GM23338 (cell line): ENCODE results near the gene NHSL1. TPM values are rescaled to one million over a fixed set of nuclear protein-coding genes. Genes with fewer than 3 reads are reported as not detected.

Experiments
- ATAC-seq: fragments of 200-7000 bp; cut with Tn5 transposase; 3 replicates; pipeline ENCODE4 v1.9.1; 2020
- DNase-seq: peaks from one replicate; pipeline ENCODE4 v3.0.0-alpha.2; 2015; ENCODE audit warnings: low spot score
- H2AFZ ChIP-seq: fragments of 200-600 bp; sonication (generic); 2 replicates; pipeline ENCODE4 v1.8.0; 2016; ENCODE audit warnings: antibody characterized with exemption, mild to moderate bottlenecking, moderate library complexity
- H3F3A ChIP-seq: fragments of 200-600 bp; sonication (generic); replicated peaks from 2 replicates; pipeline ENCODE4 v1.8.0; 2017; ENCODE audit warnings: antibody characterized with exemption, mixed run types, low read depth
- H3K27ac ChIP-seq: fragments of 200-600 bp; sonication (generic); 2 replicates; pipeline ENCODE4 v1.6.1; 2016; ENCODE audit warnings: low read depth
- H3K27me3 ChIP-seq: fragments of 200-600 bp; sonication (generic); 2 replicates; pipeline ENCODE4 v1.8.0; 2016; ENCODE audit warnings: mild to moderate bottlenecking, mixed run types, moderate library complexity; ENCODE audit not compliant: insufficient read depth
- H3K36me3 ChIP-seq: fragments of 200-600 bp; sonication (generic); 2 replicates; pipeline ENCODE4 v1.8.0; 2016; ENCODE audit warnings: mild to moderate bottlenecking; ENCODE audit not compliant: insufficient read depth
- H3K4me1 ChIP-seq: fragments of 200-600 bp; sonication (generic); 2 replicates; pipeline ENCODE4 v1.8.0; 2016; ENCODE audit warnings: mild to moderate bottlenecking, moderate library complexity; ENCODE audit not compliant: insufficient read depth
- H3K4me2 ChIP-seq: fragments of 200-600 bp; sonication (generic); 2 replicates; pipeline ENCODE4 v1.7.1; 2017; ENCODE audit warnings: mixed run types
- H3K4me3 ChIP-seq: fragments of 200-600 bp; sonication (generic); 2 replicates; pipeline ENCODE4 v1.6.1; 2016; ENCODE audit warnings: mixed run types
- H3K79me2 ChIP-seq: fragments of 200-600 bp; sonication (generic); replicated peaks from 2 replicates; pipeline ENCODE4 v1.8.0; 2017; ENCODE audit warnings: mild to moderate bottlenecking; ENCODE audit not compliant: insufficient read depth
- H3K9me2 ChIP-seq: fragments of 200-600 bp; sonication (generic); 2 replicates; pipeline ENCODE4 v1.8.0; 2017; ENCODE audit not compliant: insufficient read depth
- H4K20me1 ChIP-seq: fragments of 200-600 bp; sonication (generic); replicated peaks from 2 replicates; pipeline ENCODE4 v1.8.0; 2017; ENCODE audit warnings: mild to moderate bottlenecking; ENCODE audit not compliant: insufficient read depth
- H3K27ac Mint-ChIP-seq: 2 replicates; pipeline ENCODE4 v1.8.0; 2020; ENCODE audit warnings: inconsistent platforms, mild to moderate bottlenecking, moderate library complexity, mixed read lengths
- H3K27me3 Mint-ChIP-seq: 3 replicates; pipeline ENCODE4 v1.8.0; 2022; ENCODE audit warnings: low read depth, mild to moderate bottlenecking, moderate library complexity, mixed read lengths, inconsistent platforms; ENCODE audit not compliant: insufficient read depth, poor library complexity
- H3K36me3 Mint-ChIP-seq: 3 replicates; pipeline ENCODE4 v1.8.0; 2021; ENCODE audit warnings: low read depth, mild to moderate bottlenecking, inconsistent platforms, moderate library complexity, mixed read lengths
- H3K4me1 Mint-ChIP-seq: 3 replicates; pipeline ENCODE4 v1.8.0; 2020; ENCODE audit warnings: mild to moderate bottlenecking, inconsistent platforms, mixed read lengths
- H3K4me3 Mint-ChIP-seq: 3 replicates; pipeline ENCODE4 v1.8.0; 2021; ENCODE audit warnings: moderate library complexity, mild to moderate bottlenecking, inconsistent platforms, mixed read lengths
- H3K9me3 Mint-ChIP-seq: 3 replicates; pipeline ENCODE4 v1.8.0; 2020; ENCODE audit warnings: moderate library complexity, mild to moderate bottlenecking, inconsistent platforms, mixed read lengths
- CREB1 ChIP-seq: fragments of 250-450 bp; sonication (Bioruptor Pico); IDR thresholded peaks from 2 replicates; pipeline ENCODE4 v1.5.0; 2020; ENCODE audit warnings: low read depth, mild to moderate bottlenecking, moderate library complexity
- CTCF ChIP-seq, 2 experiments: fragments of 200-600 bp in 1 of 2; sonication (generic) in 1 of 2; conservative IDR thresholded peaks; 2 replicates each; pipeline versions ENCODE4 v1.5.1 to v1.6.1; 2016 to 2017; ENCODE audit warnings: antibody characterized with exemption in 2 of 2, low read depth in 2 of 2, mild to moderate bottlenecking in 2 of 2, moderate library complexity in 1 of 2
- EZH2 ChIP-seq: fragments of 200-600 bp; sonication (generic); IDR thresholded peaks from one replicate; pipeline ENCODE4 v1.8.0; 2017; ENCODE audit warnings: antibody characterized with exemption, mild to moderate bottlenecking, low read depth; ENCODE audit not compliant: unreplicated experiment
- EZH2phosphoT487 ChIP-seq: fragments of 200-600 bp; sonication (generic); IDR thresholded peaks from one replicate; pipeline ENCODE4 v1.8.1; 2018; ENCODE audit warnings: antibody characterized with exemption; ENCODE audit not compliant: unreplicated experiment
- POLR2AphosphoS5 ChIP-seq: IDR thresholded peaks from 2 replicates; pipeline ENCODE4 v1.6.1; 2016; ENCODE audit warnings: antibody characterized with exemption, low read depth
- REST ChIP-seq: IDR thresholded peaks from one replicate; pipeline ENCODE4 v1.6.1; 2018; ENCODE audit warnings: antibody characterized with exemption; ENCODE audit not compliant: unreplicated experiment
- ZNF114 ChIP-seq: fragments of 250-450 bp; sonication (Bioruptor Pico); IDR thresholded peaks from 2 replicates; pipeline ENCODE4 v1.5.0; 2020; ENCODE audit warnings: mild to moderate bottlenecking, moderate library complexity
- polyA plus RNA-seq: library from polyadenylated mRNA; unstranded; fragments of >200 nt; fragmentation: Nextera tagmentation; extraction: Ambion mirVana; gene quantifications from 2 replicates; pipeline ENCODE4 v1.2.1, GENCODE V29; 2016
- total RNA-seq: library from RNA; depleted of rRNA; stranded (reverse); fragments of >200 nt; shearing (Covaris generic); gene quantifications from 2 replicates; pipeline ENCODE4 v1.2.3, GENCODE V29; 2014

NHSL1 gene
- total and polyA plus RNA-seq, 2 experiments from 2014 or later: 11.2 to 24.5 TPM

DNA sequence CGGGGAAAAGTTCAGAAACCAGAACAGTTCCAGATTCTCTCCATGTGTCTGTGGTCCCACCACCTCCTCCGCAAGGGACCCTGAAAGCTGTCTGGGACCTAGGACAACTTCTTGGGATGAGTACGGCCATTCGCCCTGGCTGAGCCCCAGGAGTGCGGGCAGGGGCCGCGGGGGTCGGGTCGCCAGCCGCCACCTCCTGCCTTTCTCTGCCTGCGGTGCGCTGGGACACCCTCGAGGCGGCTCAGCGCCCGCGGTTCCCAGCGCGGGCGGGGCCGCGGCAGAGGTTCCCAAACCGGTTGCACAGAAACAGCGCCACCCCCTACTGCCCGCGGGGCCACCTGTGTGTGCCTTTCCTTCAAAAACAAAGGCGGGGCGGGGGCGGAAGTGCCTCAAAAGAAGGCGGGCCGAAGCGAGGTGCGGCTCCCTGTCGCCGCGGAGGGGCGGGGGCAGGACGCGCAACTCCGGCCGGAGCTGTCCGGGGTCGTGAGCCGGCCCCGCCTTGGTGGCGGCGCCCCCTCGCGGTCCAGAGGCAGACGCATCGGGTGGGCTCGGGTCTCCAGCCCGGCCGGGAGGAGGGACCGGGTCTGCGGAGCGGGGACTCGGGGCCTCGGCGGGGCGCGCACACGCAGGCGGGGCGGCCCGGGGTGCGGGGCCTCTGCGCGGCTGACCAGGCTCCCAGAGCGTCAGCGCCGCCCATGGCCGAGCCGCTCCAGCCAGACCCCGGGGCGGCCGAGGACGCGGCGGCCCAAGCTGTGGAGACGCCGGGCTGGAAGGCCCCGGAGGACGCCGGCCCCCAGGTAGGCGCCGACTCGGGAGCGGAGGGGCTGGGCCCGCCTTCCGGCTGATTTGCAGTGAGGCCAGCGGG, 95.3 kb downstream of the NHSL1 start, which contains the start of gene HEBP2:
Gene HEBP2 (plus strand): TSS at position 423 of the 865 bp plus-strand sequence. CDS start 273 bp downstream, at position 696.
- H3K36me3 Mint-ChIP-seq: peaks cover 35% of the 10 kb centered on the region
- peak; percentile 99 for DNase-seq
- H3K27me3 ChIP-seq: no peaks in the 10 kb centered on the region
- H3K27me3 Mint-ChIP-seq: peaks cover 7% of the 10 kb centered on the region
- H3K4me3 Mint-ChIP-seq: peak within 1 kb of the TSS; percentile 88
- peak within 1 kb of the TSS; percentile 81 for H3K27ac Mint-ChIP-seq
- peaks cover 5% of the 10 kb centered on the region for H3K4me1 Mint-ChIP-seq
- peak within 1 kb of the TSS; percentile 93 for H3K27ac ChIP-seq
- TF ChIP-seq POLR2AphosphoS5 (peak; percentile 73), CTCF (conservative IDR thresholded peaks at IDR 0.05; ENCODE audit: low read depth in 2 of 2) (peak; percentile 49 to 82), ZNF114 (CRISPR knock-in tag) (no peak), EZH2phosphoT487 (no peak), REST (peak; percentile 12), CREB1 (CRISPR knock-in tag) (peak; percentile 52; the same call in 1 of the 2 replicates), EZH2 (no peak)
- no peaks in the 10 kb centered on the region; the same call in 1 of the 2 replicates for H3K4me1 ChIP-seq
- H3K36me3 ChIP-seq: peaks cover 25% of the 10 kb centered on the region
- no peaks in the 10 kb centered on the region; the same call in 1 of the 2 replicates for H3F3A ChIP-seq
- H3K4me3 ChIP-seq: peak within 1 kb of the TSS; percentile 97
- no peaks in the 10 kb centered on the region for H4K20me1 ChIP-seq
- no peaks in the 10 kb centered on the region for H3K9me2 ChIP-seq
- no peaks in the 10 kb centered on the region for H3K9me3 Mint-ChIP-seq
- ATAC-seq: peak; percentile 88
- peak within 1 kb of the TSS; percentile 100 for H2AFZ ChIP-seq
- H3K4me2 ChIP-seq: peak within 1 kb of the TSS; percentile 98
- no peaks in the 10 kb centered on the region for H3K79me2 ChIP-seq

- no peaks in the 10 kb centered on the region; the same call in 1 of the 2 replicates for H3F3A ChIP-seq
- peak overlapping the region; percentile 93; the same call in 1 of the 2 replicates for H3K27ac ChIP-seq
- H3K27ac Mint-ChIP-seq: peak overlapping the region; percentile 81
Observed at GRCh38 chr6:138403324-138403800, 95.9 kb downstream of the NHSL1 start.

More at GRCh38 chr6:138403324-138403800, 95.9 kb downstream of the NHSL1 start:
- H3K4me2 ChIP-seq: peak overlapping the region; percentile 98
- ATAC-seq (peak; percentile 19), DNase-seq (no peak)
- Mint-ChIP-seq H3K27me3 (peaks cover 6% of the 10 kb centered on the region), H3K4me3 (peak overlapping the region; percentile 82), H3K4me1 (peaks cover 5% of the 10 kb centered on the region), H3K36me3 (peaks cover 30% of the 10 kb centered on the region), H3K9me3 (no peaks in the 10 kb centered on the region)
- H3K4me3 ChIP-seq: peak overlapping the region; percentile 97
- no peaks in the 10 kb centered on the region; the same call in 1 of the 2 replicates for H3K4me1 ChIP-seq
- H4K20me1 ChIP-seq: no peaks in the 10 kb centered on the region
- H3K9me2 ChIP-seq: no peaks in the 10 kb centered on the region
- H2AFZ ChIP-seq: peak overlapping the region; percentile 94
- H3K27me3 ChIP-seq: no peaks in the 10 kb centered on the region
- H3K36me3 ChIP-seq: peaks cover 22% of the 10 kb centered on the region
- peak in 1 of 2 experiments; percentile 57; a peak in 3 of 4 replicates for TF ChIP-seq CTCF (conservative IDR thresholded peaks at IDR 0.05; ENCODE audit: low read depth in 2 of 2)
- no peak for TF ChIP-seq REST
- H3K79me2 ChIP-seq: no peaks in the 10 kb centered on the region
